Activated CD8-positive, alpha-beta T cell treated with anti-CD3 and anti-CD28 coated beads, Interleukin-2, amount 10 ng/mL, durations not matched to agents 7 days and 5 days (primary cell): ENCODE data around the gene VPS33B. TPM values are rescaled to one million over a fixed set of nuclear protein-coding genes. Genes with fewer than 3 reads are reported as not detected.
A peak's percentile ranks its signal among the peaks of the same experiment; 100 is the strongest.
"Not testable (repeated sequence)": the region's sequence is repeated elsewhere in the genome, so short reads cannot be mapped to it uniquely, and the experiment has no call there.

Source experiments
- ATAC-seq: fragments of 150-1000 bp; cut with Tn5 transposase; one replicate; pipeline ENCODE4 v1.10.0; 2021; ENCODE audit warnings: moderate library complexity
- CTCF ChIA-PET: fragments of 350-600 bp; sonication (Branson Sonifier 250); formaldehyde crosslinking; loops from one replicate; lab custom pipeline; 2021; ENCODE audit warnings: antibody characterized with exemption; lab: Charles Lee
- POLR2A ChIA-PET: fragments of 350-600 bp; sonication (Branson Sonifier 250); formaldehyde crosslinking; loops from one replicate; lab custom pipeline; 2021; ENCODE audit warnings: antibody characterized with exemption; lab: Charles Lee
- DNase-seq: peaks from one replicate; pipeline ENCODE4 v3.0.0-alpha.2; 2020
- H3K27ac Mint-ChIP-seq: one replicate; pipeline ENCODE4 v1.8.0; 2021; ENCODE audit warnings: mild to moderate bottlenecking, mixed read lengths
- H3K27me3 Mint-ChIP-seq: one replicate; pipeline ENCODE4 v1.8.0; 2021; ENCODE audit warnings: low read depth, mixed read lengths
- H3K36me3 Mint-ChIP-seq: one replicate; pipeline ENCODE4 v1.8.0; 2021; ENCODE audit warnings: low read depth, mixed read lengths
- H3K4me1 Mint-ChIP-seq: one replicate; pipeline ENCODE4 v1.8.0; 2021; ENCODE audit warnings: low read depth, mixed read lengths
- H3K4me3 Mint-ChIP-seq: one replicate; pipeline ENCODE4 v1.8.0; 2021; ENCODE audit warnings: mild to moderate bottlenecking, mixed read lengths
- H3K9me3 Mint-ChIP-seq: one replicate; pipeline ENCODE4 v1.8.0; 2022; ENCODE audit warnings: mixed read lengths; ENCODE audit not compliant: insufficient read depth
- total RNA-seq, 2 experiments: library from RNA; stranded (reverse); gene quantifications; one replicate each; pipeline ENCODE4 v1.2.3, GENCODE V29; 2021

The VPS33B gene
- total RNA-seq, 2 experiments from 2014 or later: 16.6 to 21.2 TPM

DNA sequence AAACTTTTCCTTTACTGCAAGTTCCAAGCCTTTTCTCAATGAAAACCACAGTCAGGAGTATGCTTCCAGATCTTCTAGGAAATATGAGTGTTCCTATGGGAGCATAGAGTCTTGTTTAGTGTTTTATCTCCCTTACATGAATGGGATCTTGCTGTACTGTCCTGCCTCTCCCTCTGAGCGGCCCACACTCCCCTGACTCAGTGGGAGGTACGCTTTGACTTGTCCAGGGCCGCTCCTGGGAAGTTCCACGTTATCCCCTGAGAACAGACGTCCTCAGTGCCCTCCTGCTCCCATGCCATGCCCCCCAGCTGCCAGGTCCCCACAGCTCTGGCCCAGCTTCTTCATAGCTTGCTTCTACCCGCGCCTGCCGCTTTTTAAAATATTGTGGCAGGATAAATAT, 28.9 kb upstream of the VPS33B start:
- Mint-ChIP-seq H3K4me1 (peaks cover 24% of the 10 kb centered on the region), H3K27ac (no peak overlapping the region), H3K36me3 (no peaks in the 10 kb centered on the region), H3K4me3 (no peak overlapping the region), H3K27me3 (peaks cover 47% of the 10 kb centered on the region), H3K9me3 (no peaks in the 10 kb centered on the region)
- no peak for DNase-seq
- no peak for ATAC-seq
- ChIA-PET POLR2A (no interaction called here), CTCF (interaction anchor here (2.7 kb wide), 1 partner anchor 221 kb away, joined by 19 read pairs; no protein-coding TSS in a partner anchor)

DNA sequence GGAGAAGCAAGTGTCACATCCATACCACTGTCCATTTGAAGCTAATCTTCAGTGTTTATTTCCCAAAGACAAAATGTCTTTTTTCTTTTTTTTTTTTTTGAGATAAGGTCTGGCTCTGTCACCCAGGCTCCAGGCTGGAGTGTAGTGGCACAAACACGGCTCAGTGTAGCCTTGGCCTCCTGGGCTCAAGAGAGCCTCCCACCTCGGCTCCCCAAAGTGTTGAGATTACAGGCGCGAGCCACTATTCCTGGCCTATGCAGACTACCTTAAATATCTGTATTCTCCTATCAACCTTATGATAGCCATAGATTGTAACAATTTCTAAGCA, 27.7 kb upstream of the VPS33B start:
- peaks cover 39% of the 10 kb centered on the region for H3K27me3 Mint-ChIP-seq
- no peak overlapping the region for H3K27ac Mint-ChIP-seq
- POLR2A ChIA-PET: interaction anchor here (1.2 kb wide), 1 partner anchor 93 kb away, joined by 3 read pairs; no protein-coding TSS in a partner anchor
- H3K4me3 Mint-ChIP-seq: no peak overlapping the region
- CTCF ChIA-PET: interaction anchor here (1.0 to 4.0 kb wide), 12 partner anchors 17 to 222 kb away, joined by 3 to 21 read pairs (median 5); partner anchors contain the start of genes HDDC3, RCCD1, UNC45A and VPS33B
- no peaks in the 10 kb centered on the region for H3K36me3 Mint-ChIP-seq
- peaks cover 25% of the 10 kb centered on the region for H3K4me1 Mint-ChIP-seq
- no peaks in the 10 kb centered on the region for H3K9me3 Mint-ChIP-seq
- DNase-seq (no peak), ATAC-seq (peak; percentile 46)

DNA sequence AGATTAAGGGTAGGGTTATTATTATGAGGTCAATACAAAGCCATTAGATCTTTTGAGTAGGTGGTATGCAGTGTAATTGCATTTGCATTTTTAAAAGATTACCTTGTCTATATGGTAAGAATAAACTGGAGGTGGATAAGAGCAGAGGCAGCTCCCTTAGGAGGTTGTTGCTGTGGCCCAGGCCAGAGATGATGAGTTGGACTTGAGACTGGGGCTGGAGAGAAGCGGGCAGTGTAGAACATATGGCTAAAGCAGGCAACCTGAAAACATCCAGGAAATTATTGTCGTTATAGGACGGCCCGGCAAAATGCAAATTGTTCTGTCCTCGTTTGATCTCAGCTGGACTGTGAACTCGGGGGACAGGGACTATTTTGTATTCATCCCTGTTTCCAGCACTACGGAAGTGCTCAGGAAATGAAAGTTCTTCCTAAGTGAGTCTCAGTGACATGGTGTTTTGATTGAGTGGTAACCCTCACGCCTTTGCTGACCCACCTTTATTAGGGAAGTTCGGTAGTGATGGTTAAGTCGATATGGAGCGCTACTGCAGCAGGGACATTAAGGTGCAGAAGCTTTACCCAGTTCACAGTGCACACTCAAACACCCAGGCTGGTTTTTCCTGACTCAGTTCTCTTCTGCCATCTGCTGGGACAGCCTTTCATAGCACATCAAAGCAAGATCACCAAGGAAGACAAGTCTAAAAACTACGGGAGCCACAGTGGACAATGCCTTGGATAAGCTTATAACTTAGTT, 27.2 kb upstream of the VPS33B start:
- Mint-ChIP-seq H3K27me3 (peaks cover 35% of the 10 kb centered on the region), H3K4me3 (no peak overlapping the region), H3K4me1 (peaks cover 27% of the 10 kb centered on the region), H3K36me3 (no peaks in the 10 kb centered on the region), H3K9me3 (no peaks in the 10 kb centered on the region), H3K27ac (no peak overlapping the region)
- ChIA-PET POLR2A (interaction anchor here (1.2 kb wide), 1 partner anchor 93 kb away, joined by 3 read pairs; no protein-coding TSS in a partner anchor), CTCF (interaction anchor here (1.0 to 4.0 kb wide), 13 partner anchors 17 to 223 kb away, joined by 3 to 21 read pairs (median 5); partner anchors contain the start of genes HDDC3, RCCD1, UNC45A and VPS33B)
- DNase-seq (peak; percentile 79), ATAC-seq (peak; percentile 90)

GRCh38 chr15:91047545-91048199, 25.3 kb upstream of the VPS33B start:
- ChIA-PET CTCF (interaction anchor here (2.8 to 4.0 kb wide), 3 partner anchors 15 to 114 kb away, joined by 19 to 21 read pairs (median 20); partner anchors contain the start of genes HDDC3 and UNC45A), POLR2A (no interaction called here)
- DNase-seq (no peak), ATAC-seq (no peak)
- Mint-ChIP-seq H3K27ac (peak overlapping the region; percentile 24), H3K4me3 (no peak overlapping the region), H3K27me3 (peaks cover 25% of the 10 kb centered on the region), H3K36me3 (no peaks in the 10 kb centered on the region), H3K4me1 (peaks cover 27% of the 10 kb centered on the region), H3K9me3 (no peaks in the 10 kb centered on the region)

DNA sequence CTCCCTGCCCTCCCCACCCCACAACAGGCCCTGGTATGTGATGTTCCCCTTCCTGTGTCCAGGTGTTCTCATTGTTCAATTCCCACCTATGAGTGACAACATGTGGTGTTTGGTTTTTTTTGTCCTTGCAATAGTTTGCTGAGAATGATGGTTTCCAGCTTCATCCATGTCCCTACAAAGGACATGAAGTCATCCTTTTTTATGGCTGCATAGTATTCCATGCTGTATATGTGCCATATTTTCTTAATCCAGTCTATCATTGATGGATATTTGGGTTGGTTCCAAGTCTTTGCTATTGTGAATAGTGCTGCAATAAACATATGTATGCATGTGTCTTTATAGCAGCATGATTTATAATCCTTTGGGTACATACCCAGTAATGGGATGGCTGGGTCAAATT, 23.7 kb upstream of the VPS33B start:
- Mint-ChIP-seq H3K27me3 (peaks cover 14% of the 10 kb centered on the region), H3K4me1 (peaks cover 27% of the 10 kb centered on the region)
- POLR2A ChIA-PET, CTCF ChIA-PET, H3K4me3 Mint-ChIP-seq, H3K36me3 Mint-ChIP-seq, DNase-seq, H3K9me3 Mint-ChIP-seq, H3K27ac Mint-ChIP-seq, ATAC-seq: not testable (repeated sequence)

DNA sequence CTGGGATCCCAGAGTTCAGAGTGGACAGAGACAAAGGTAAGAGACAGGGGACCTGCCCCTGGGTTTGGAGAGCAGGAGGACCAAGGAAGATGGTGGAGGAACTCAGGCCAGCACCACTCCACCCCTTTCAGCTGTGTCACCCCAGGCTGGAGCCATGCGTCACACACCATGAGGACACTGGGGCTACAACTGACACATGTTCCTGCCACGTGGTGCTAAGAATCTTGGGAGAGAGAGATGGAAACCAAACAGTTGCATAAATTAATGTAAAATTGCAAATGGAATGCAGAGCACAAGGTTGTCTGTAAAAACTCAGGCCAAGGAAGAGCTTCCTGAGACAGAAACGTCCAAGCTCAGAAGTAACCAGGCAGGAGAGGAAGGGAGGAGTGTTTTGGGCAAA, 22.7 kb upstream of the VPS33B start:
- Mint-ChIP-seq H3K4me3 (no peak overlapping the region), H3K27ac (no peak overlapping the region), H3K36me3 (no peaks in the 10 kb centered on the region), H3K9me3 (no peaks in the 10 kb centered on the region), H3K4me1 (peaks cover 27% of the 10 kb centered on the region), H3K27me3 (peaks cover 10% of the 10 kb centered on the region)
- DNase-seq (no peak), ATAC-seq (no peak)
- CTCF ChIA-PET: no interaction called here
- POLR2A ChIA-PET: no interaction called here

- no peaks in the 10 kb centered on the region for H3K27me3 Mint-ChIP-seq
- no peaks in the 10 kb centered on the region for H3K36me3 Mint-ChIP-seq
- H3K4me3 Mint-ChIP-seq: no peak overlapping the region
- H3K27ac Mint-ChIP-seq: no peak overlapping the region
- POLR2A ChIA-PET: no interaction called here
- DNase-seq: no peak
- peaks cover 16% of the 10 kb centered on the region for H3K4me1 Mint-ChIP-seq
- no peaks in the 10 kb centered on the region for H3K9me3 Mint-ChIP-seq
- no peak for ATAC-seq
- CTCF ChIA-PET: interaction anchor here (0.9 kb wide), 1 partner anchor 10 kb away, joined by 3 read pairs; no protein-coding TSS in a partner anchor
These were observed 20.9 kb upstream of the VPS33B start for GRCh38 chr15:91043202-91043874.

DNA sequence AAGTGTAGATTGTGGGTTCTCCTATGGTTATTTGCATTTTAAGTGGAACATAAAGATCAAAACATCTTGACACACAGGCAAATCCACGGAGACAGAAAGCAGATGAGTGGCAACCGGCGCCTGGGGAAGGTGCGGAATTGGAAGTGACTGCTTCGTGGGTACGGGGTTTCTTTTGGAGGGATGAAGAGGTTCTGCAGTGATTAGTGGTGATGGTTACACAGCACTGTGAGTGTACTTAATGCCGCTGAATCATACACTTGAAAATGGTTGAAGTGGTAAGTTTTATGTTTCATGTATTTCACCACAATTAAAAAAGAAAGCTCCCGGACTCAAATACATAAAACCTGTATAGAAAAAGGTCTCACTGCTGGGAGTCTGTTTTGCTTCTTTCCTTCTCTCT, 18.5 kb upstream of the VPS33B start:
- Mint-ChIP-seq H3K4me1 (peaks cover 3% of the 10 kb centered on the region), H3K27me3 (peaks cover 4% of the 10 kb centered on the region), H3K9me3 (no peaks in the 10 kb centered on the region), H3K4me3 (no peak overlapping the region), H3K36me3 (no peaks in the 10 kb centered on the region), H3K27ac (no peak overlapping the region)
- ChIA-PET CTCF (interaction anchor here (1.2 kb wide), 1 partner anchor 15 kb away, joined by 5 read pairs; no protein-coding TSS in a partner anchor), POLR2A (interaction anchor here (0.6 kb wide), 1 partner anchor 28 kb away, joined by 4 read pairs; no protein-coding TSS in a partner anchor)
- ATAC-seq (no peak), DNase-seq (no peak)

GRCh38 chr15:91039996-91040395, 17.6 kb upstream of the VPS33B start:
- CTCF ChIA-PET: interaction anchor here (1.2 kb wide), 1 partner anchor 16 kb away, joined by 5 read pairs; no protein-coding TSS in a partner anchor
- no peak overlapping the region for H3K27ac Mint-ChIP-seq
- H3K9me3 Mint-ChIP-seq: no peaks in the 10 kb centered on the region
- peaks cover 5% of the 10 kb centered on the region for H3K27me3 Mint-ChIP-seq
- H3K4me3 Mint-ChIP-seq: no peak overlapping the region
- no peak for ATAC-seq
- peaks cover under 1% of the 10 kb centered on the region for H3K4me1 Mint-ChIP-seq
- no peak for DNase-seq
- POLR2A ChIA-PET: no interaction called here
- H3K36me3 Mint-ChIP-seq: no peaks in the 10 kb centered on the region

DNA sequence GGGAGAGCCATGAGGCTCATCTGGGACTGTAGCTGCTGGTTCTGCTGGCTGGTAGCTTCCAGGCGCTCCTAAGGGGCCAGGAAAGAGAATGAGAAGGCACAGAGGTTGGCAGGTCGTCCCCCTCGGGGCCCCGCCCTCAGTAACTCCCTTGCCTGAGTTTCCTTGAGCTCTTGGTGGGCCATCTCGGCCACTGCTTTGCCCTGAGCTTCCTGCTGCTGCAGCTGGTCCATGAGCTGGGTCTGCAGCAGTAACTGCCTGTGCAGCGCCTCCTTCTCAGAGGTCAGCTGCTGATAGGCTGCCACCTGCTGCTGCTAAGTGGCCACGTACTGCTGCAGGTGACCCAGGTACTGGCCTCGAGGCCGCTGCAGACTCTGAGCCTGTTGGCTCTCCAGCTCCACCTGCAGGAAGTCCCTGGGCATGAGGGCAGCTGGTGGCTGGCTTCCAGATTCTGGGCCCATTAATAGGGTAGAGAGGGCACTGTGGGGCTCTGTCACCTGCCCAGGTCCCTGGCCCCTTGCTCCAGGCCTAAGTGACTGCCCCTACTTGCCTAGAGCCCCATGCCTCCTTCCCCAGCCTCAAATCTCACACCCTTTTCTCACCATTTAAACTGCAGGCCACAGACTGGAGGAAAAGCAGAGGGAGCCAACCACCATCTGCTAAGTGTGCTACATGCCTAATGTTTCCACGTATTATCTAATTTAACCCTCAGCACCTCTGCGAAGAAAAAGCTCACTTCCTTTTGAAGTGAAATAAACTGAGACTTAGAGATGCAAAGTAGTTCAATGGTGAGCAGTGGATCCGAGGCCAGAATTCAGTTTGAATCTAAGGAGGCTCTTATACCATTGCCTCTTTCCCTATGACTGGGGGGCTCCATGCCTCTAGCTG, 10.8 kb upstream of the VPS33B start:
- ATAC-seq (peak; percentile 87), DNase-seq (peak; percentile 75)
- Mint-ChIP-seq H3K9me3 (no peaks in the 10 kb centered on the region), H3K27ac (no peak overlapping the region), H3K36me3 (no peaks in the 10 kb centered on the region), H3K4me3 (no peak overlapping the region), H3K27me3 (peaks cover 12% of the 10 kb centered on the region), H3K4me1 (peaks cover 4% of the 10 kb centered on the region)
- CTCF ChIA-PET: interaction anchor here (0.7 to 3.5 kb wide), 21 partner anchors 10 to 238 kb away, joined by 3 to 37 read pairs (median 5); partner anchors contain the start of genes RCCD1, UNC45A and VPS33B
- POLR2A ChIA-PET: interaction anchor here (1.2 to 1.4 kb wide), 2 partner anchors 39 to 54 kb away, joined by 3 to 4 read pairs; partner anchors contain the start of gene PRC1
